GM12878 (cell line): Measurements from ENCODE around the gene IQCK. TPM values are rescaled to one million over a fixed set of nuclear protein-coding genes. Genes with fewer than 3 reads are reported as not detected.

Experiments
- BCL11A ChIP-seq: IDR thresholded peaks from 2 replicates; pipeline ENCODE4 v1.6.1; 2011; ENCODE audit warnings: low read depth, low read length
- BHLHE40 ChIP-seq, 2 experiments: fragments of 450-650 bp in 1 of 2; IDR thresholded peaks; 2 replicates each; pipeline ENCODE4 v1.6.1; 2011 to 2017; ENCODE audit warnings: low read depth in 2 of 2, borderline replicate concordance in 1 of 2, improper control_type of control experiment in 1 of 2, low read length in 1 of 2, mild to moderate bottlenecking in 1 of 2
- CREB1 ChIP-seq: IDR thresholded peaks from 2 replicates; pipeline ENCODE4 v1.6.1; 2012; ENCODE audit warnings: low read depth, mild to moderate bottlenecking, inconsistent platforms
- CREM ChIP-seq: IDR thresholded peaks from 2 replicates; pipeline ENCODE4 v1.6.1; 2014; ENCODE audit warnings: antibody characterized with exemption, low read depth
- GABPA ChIP-seq: IDR thresholded peaks from 2 replicates; pipeline ENCODE4 v1.6.1; 2014; ENCODE audit warnings: antibody characterized with exemption, low read depth, mild to moderate bottlenecking, inconsistent platforms
- IKZF1 ChIP-seq: fragments of 450-650 bp; conservative IDR thresholded peaks from 2 replicates; pipeline ENCODE4 v1.6.1; 2017; ENCODE audit warnings: antibody characterized with exemption, mild to moderate bottlenecking
- KDM1A ChIP-seq: fragments of 200-600 bp; sonication (generic); IDR thresholded peaks from 2 replicates; pipeline ENCODE4 v1.6.1; 2016; ENCODE audit warnings: borderline replicate concordance
- LARP7 ChIP-seq: fragments of 450-650 bp; IDR thresholded peaks from 2 replicates; pipeline ENCODE4 v1.6.1; 2017; ENCODE audit warnings: mild to moderate bottlenecking
- RAD21 ChIP-seq: IDR thresholded peaks from 2 replicates; pipeline ENCODE4 v1.6.1; 2011; ENCODE audit warnings: mild to moderate bottlenecking, low read depth, low read length, moderate library complexity; ENCODE audit not compliant: insufficient read depth
- RB1 ChIP-seq: fragments of 450-650 bp; formaldehyde crosslinking; IDR thresholded peaks from 2 replicates; pipeline ENCODE4 v1.6.1; 2017; ENCODE audit warnings: mild to moderate bottlenecking, borderline replicate concordance
- SIX5 ChIP-seq: IDR thresholded peaks from 2 replicates; pipeline ENCODE4 v1.6.1; 2011; ENCODE audit warnings: mild to moderate bottlenecking, low read depth, low read length, moderate library complexity; ENCODE audit not compliant: severe bottlenecking
- SMAD1 ChIP-seq: fragments of 450-650 bp; IDR thresholded peaks from 2 replicates; pipeline ENCODE4 v1.6.1; 2018; ENCODE audit warnings: mild to moderate bottlenecking, low read depth; ENCODE audit not compliant: partially characterized antibody
- SMAD5 ChIP-seq: IDR thresholded peaks from 2 replicates; pipeline ENCODE4 v1.6.1; 2016; ENCODE audit warnings: antibody characterized with exemption, low read depth
- SMARCA5 ChIP-seq: fragments of 450-650 bp; IDR thresholded peaks from 2 replicates; pipeline ENCODE4 v1.6.1; 2017; ENCODE audit warnings: mild to moderate bottlenecking
- TCF12 ChIP-seq: IDR thresholded peaks from 2 replicates; pipeline ENCODE4 v1.6.1; 2011; ENCODE audit warnings: low read depth, mild to moderate bottlenecking, low read length
- ZSCAN29 ChIP-seq: fragments of 450-650 bp; IDR thresholded peaks from 2 replicates; pipeline ENCODE4 v1.6.1; 2017; ENCODE audit warnings: mild to moderate bottlenecking, moderate library complexity
- polyA plus RNA-seq, 11 experiments: library from polyadenylated mRNA; depleted of rRNA in 4 of 11; unstranded in 6 of 11; stranded (reverse) in 5 of 11; fragments of >200 nt; fragmentation: Nextera tagmentation in 4 of 11; fragmentation: Illumina TruSeq in 1 of 11; extraction: Ambion mirVana in 4 of 11; extraction: Trizol in 1 of 11; gene quantifications; 1 replicate in 1 of 11; 2 replicates in 10 of 11; pipeline versions ENCODE4 v1.2.1 to v1.2.3, GENCODE V29; 2011 to 2016; ENCODE audit warnings: inconsistent platforms in 2 of 11, missing spikeins in 2 of 11, low read depth in 1 of 11
- total RNA-seq, 4 experiments: library from RNA; depleted of rRNA in 3 of 4; stranded (reverse); fragments of >200 nt in 3 of 4; fragmentation: Illumina TruSeq in 1 of 4; extraction: Trizol in 1 of 4; gene quantifications; 2 replicates each; pipeline versions ENCODE4 v1.2.1 to v1.2.3, GENCODE V29; 2013 to 2021
- TF ChIP-seq, protein P1 (sequence below): IDR thresholded peaks from 2 replicates; pipeline ENCODE4 v1.6.1; 2012; ENCODE audit warnings: low read depth, low read length, improper control_type of control experiment
- TF ChIP-seq, protein P2 (sequence below): fragments of 450-650 bp; formaldehyde crosslinking; IDR thresholded peaks from 2 replicates; pipeline ENCODE4 v1.4.0; 2022; ENCODE audit warnings: mild to moderate bottlenecking, moderate library complexity
- TF ChIP-seq, protein P3 (sequence below): IDR thresholded peaks from 2 replicates; pipeline ENCODE4 v1.6.1; 2011; ENCODE audit warnings: low read depth, low read length, improper control_type of control experiment, borderline replicate concordance
- TF ChIP-seq, protein P4 (sequence below): fragments of 150-350 bp; IDR thresholded peaks from 2 replicates; pipeline ENCODE4 v1.6.1; 2016; ENCODE audit warnings: low read depth, low read length

Gene IQCK
- total and polyA plus RNA-seq, 10 of the 15 experiments (the other 5 are each of a cell fraction or from before 2014, with no cell fraction given), result 1.0 to 4.2 (median 2.4) TPM

DNA sequence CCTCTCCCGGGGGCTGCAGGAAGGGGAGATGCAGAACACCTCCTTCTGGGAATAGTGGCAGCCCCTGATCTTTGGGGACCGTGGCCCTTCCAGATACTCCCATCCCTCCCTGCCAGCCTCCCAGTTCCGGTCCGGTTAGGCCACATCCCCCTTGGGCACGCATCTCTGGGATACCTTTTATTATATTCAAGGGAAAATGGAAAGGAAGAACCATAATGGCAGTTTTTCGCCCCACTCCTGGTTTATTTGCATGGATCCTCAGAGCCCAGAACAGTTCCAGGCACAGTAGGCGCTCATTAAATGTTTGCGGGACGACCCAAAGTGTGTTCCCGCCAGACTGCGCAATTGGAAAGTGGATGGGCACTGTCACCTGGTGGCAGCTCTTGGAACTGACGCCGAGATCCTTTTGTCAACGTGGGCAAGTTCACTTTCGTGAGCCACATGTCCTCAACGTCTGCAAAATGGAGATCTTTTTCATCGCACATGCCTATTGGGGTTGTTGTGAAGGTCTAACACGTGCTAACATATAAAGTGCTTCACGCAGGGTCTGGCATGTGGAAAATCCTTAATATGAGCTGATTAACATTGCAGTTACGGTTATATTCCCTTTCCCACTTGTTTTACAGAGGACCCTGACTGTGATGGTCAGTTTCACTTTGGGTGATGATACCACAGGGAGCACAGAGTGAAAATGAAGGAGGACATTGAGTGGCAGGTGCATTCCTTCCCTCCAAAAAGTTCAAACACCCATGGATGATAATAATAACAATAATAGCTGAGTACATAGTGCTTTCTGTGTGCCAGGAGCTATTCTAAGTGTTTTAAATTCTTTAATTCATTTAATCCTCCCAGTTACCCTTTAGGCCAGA, 168.2 kb downstream of the IQCK start (continued):
- TF ChIP-seq SMAD5, result no peak
- no peak for TF ChIP-seq TCF12
- 0 out of 2 replicates have a peak, but pooled peaks have one; percentile 12 for TF ChIP-seq IKZF1
- TF ChIP-seq RAD21, result peak; percentile 96
- no peak for TF ChIP-seq BCL11A
- no peak for TF ChIP-seq GABPA
- TF ChIP-seq, protein P1, sequence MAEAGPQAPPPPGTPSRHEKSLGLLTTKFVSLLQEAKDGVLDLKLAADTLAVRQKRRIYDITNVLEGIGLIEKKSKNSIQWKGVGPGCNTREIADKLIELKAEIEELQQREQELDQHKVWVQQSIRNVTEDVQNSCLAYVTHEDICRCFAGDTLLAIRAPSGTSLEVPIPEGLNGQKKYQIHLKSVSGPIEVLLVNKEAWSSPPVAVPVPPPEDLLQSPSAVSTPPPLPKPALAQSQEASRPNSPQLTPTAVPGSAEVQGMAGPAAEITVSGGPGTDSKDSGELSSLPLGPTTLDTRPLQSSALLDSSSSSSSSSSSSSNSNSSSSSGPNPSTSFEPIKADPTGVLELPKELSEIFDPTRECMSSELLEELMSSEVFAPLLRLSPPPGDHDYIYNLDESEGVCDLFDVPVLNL, result peak; percentile 63; the same call in 1 of the 2 replicates
- TF ChIP-seq SMARCA5, result peak; percentile 71
- peak; percentile 40 to 54; a peak in 1 of 4 replicates for TF ChIP-seq BHLHE40 (IDR thresholded peaks at IDR 0.05; ENCODE audit: borderline replicate concordance in 1 of 2, low read depth in 2 of 2, low read length in 1 of 2)
- 0 out of 2 replicates have a peak, but pooled peaks have one; percentile 20 for TF ChIP-seq ZSCAN29
- TF ChIP-seq, protein P2, sequence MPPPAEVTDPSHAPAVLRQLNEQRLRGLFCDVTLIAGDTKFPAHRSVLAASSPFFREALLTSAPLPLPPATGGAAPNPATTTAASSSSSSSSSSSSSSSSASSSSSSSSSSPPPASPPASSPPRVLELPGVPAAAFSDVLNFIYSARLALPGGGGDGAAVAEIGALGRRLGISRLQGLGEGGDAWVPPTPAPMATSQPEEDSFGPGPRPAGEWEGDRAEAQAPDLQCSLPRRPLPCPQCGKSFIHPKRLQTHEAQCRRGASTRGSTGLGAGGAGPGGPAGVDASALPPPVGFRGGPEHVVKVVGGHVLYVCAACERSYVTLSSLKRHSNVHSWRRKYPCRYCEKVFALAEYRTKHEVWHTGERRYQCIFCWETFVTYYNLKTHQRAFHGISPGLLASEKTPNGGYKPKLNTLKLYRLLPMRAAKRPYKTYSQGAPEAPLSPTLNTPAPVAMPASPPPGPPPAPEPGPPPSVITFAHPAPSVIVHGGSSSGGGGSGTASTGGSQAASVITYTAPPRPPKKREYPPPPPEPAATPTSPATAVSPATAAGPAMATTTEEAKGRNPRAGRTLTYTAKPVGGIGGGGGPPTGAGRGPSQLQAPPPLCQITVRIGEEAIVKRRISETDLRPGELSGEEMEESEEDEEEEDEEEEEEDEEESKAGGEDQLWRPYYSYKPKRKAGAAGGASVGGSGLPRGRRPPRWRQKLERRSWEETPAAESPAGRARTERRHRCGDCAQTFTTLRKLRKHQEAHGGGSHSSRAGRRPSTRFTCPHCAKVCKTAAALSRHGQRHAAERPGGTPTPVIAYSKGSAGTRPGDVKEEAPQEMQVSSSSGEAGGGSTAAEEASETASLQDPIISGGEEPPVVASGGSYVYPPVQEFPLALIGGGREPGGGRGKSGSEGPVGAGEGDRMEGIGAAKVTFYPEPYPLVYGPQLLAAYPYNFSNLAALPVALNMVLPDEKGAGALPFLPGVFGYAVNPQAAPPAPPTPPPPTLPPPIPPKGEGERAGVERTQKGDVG (CRISPR knock-in tag), result no peak
- no peak for TF ChIP-seq SMAD1
- TF ChIP-seq, protein P3, sequence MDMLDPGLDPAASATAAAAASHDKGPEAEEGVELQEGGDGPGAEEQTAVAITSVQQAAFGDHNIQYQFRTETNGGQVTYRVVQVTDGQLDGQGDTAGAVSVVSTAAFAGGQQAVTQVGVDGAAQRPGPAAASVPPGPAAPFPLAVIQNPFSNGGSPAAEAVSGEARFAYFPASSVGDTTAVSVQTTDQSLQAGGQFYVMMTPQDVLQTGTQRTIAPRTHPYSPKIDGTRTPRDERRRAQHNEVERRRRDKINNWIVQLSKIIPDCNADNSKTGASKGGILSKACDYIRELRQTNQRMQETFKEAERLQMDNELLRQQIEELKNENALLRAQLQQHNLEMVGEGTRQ, result no peak
- TF ChIP-seq KDM1A, result no peak
- TF ChIP-seq SIX5, result no peak
- TF ChIP-seq CREM, result 0 out of 2 replicates have a peak, but pooled peaks have one; percentile 41
- 0 out of 2 replicates have a peak, but pooled peaks have one; percentile 20 for TF ChIP-seq CREB1
- TF ChIP-seq, protein P4, sequence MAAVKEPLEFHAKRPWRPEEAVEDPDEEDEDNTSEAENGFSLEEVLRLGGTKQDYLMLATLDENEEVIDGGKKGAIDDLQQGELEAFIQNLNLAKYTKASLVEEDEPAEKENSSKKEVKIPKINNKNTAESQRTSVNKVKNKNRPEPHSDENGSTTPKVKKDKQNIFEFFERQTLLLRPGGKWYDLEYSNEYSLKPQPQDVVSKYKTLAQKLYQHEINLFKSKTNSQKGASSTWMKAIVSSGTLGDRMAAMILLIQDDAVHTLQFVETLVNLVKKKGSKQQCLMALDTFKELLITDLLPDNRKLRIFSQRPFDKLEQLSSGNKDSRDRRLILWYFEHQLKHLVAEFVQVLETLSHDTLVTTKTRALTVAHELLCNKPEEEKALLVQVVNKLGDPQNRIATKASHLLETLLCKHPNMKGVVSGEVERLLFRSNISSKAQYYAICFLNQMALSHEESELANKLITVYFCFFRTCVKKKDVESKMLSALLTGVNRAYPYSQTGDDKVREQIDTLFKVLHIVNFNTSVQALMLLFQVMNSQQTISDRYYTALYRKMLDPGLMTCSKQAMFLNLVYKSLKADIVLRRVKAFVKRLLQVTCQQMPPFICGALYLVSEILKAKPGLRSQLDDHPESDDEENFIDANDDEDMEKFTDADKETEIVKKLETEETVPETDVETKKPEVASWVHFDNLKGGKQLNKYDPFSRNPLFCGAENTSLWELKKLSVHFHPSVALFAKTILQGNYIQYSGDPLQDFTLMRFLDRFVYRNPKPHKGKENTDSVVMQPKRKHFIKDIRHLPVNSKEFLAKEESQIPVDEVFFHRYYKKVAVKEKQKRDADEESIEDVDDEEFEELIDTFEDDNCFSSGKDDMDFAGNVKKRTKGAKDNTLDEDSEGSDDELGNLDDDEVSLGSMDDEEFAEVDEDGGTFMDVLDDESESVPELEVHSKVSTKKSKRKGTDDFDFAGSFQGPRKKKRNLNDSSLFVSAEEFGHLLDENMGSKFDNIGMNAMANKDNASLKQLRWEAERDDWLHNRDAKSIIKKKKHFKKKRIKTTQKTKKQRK, result no peak
- TF ChIP-seq LARP7, result peak; percentile 55; the same call in 1 of the 2 replicates
- peak; percentile 98 for TF ChIP-seq RB1
